Measurements from ENCODE around the gene CD48.
"Not testable (repeated sequence)": the region's sequence is repeated elsewhere in the genome, so short reads cannot be mapped to it uniquely, and the experiment has no call there.

DNA sequence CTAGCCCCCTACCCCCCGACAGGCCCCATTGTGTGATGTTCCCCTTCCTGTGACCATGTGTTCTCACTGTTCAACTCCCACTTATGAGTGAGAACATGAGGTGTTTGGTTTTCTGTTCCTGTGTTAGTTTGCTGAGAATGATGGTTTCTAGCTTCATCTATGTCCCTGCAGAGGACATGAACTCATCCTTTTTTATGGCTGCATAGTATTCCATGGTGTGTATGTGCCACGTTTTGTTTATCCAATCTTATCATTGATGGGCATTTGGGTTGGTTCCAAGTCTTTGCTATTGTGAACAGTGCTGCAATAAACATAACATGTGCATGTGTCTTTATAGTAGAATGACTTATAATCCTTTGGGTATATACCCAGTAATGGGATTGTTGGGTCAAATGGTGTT lies 19.9 kb upstream of the CD48 start:
- TF ChIP-seq, protein P1, sequence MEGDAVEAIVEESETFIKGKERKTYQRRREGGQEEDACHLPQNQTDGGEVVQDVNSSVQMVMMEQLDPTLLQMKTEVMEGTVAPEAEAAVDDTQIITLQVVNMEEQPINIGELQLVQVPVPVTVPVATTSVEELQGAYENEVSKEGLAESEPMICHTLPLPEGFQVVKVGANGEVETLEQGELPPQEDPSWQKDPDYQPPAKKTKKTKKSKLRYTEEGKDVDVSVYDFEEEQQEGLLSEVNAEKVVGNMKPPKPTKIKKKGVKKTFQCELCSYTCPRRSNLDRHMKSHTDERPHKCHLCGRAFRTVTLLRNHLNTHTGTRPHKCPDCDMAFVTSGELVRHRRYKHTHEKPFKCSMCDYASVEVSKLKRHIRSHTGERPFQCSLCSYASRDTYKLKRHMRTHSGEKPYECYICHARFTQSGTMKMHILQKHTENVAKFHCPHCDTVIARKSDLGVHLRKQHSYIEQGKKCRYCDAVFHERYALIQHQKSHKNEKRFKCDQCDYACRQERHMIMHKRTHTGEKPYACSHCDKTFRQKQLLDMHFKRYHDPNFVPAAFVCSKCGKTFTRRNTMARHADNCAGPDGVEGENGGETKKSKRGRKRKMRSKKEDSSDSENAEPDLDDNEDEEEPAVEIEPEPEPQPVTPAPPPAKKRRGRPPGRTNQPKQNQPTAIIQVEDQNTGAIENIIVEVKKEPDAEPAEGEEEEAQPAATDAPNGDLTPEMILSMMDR (optimal IDR thresholded peaks at IDR 0.05 in 1 of 3, IDR thresholded peaks at IDR 0.05 in 1 of 3, conservative IDR thresholded peaks at IDR 0.05 in 1 of 3; ENCODE audit: extremely low read depth in 1 of 3, insufficient read depth in 2 of 3, low read length in 3 of 3): not testable (repeated sequence)
- TF ChIP-seq EZH2 (IDR thresholded peaks at IDR 0.05; ENCODE audit: low read length): not testable (repeated sequence)

All from keratinocyte (primary cell).